Fibroblast of upper back skin (primary cell): ENCODE measurements around the gene NAALADL2.
A peak's percentile ranks its signal among the peaks of the same experiment; 100 is the strongest.
"Not testable (repeated sequence)": the region's sequence is repeated elsewhere in the genome, so short reads cannot be mapped to it uniquely, and the experiment has no call there.

ENCODE experiments used
- DNase-seq: peaks from one replicate; pipeline ENCODE4 v3.0.0-alpha.2; 2013

The NAALADL2 gene

DNA sequence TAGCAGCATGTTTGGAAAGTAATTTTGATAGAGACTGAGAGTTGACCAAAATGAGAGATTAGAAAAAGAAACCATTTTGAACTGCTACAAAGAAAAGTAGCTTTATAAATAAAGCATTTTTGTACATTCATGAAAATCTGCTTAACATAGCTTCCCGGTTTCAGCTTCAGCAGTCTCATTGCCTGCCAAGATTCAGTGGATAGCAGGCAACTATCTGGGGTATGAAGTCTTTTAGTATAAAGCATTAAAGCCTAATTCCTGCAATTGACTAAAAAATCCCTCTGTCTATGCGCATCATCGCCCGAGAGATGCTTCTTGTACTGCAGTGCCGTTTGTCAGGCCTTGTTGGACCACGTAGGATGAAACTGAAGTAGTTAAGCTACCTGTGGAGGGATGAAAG is 588.4 kb downstream of the NAALADL2 start:
- DNase-seq, result no peak

DNA sequence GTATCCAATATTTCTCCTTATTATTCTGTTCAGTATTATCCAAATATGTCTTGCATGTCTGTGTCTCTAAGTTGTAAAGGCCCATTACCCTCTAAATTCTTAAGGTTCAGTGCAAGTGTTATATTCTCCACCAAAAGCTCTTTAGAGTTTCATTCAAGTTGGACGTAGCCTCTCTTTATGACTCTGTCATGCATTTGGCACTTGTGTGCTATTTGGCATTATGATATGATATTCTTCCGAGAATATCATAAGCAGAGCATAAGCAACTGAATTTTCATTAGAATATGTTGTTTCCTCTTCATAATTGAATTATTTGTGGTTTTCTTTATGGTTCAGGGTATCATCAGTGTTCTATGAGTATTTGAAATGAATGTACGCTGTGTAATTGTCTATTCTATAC is 594.2 kb downstream of the NAALADL2 start:
- no peak for DNase-seq

DNA sequence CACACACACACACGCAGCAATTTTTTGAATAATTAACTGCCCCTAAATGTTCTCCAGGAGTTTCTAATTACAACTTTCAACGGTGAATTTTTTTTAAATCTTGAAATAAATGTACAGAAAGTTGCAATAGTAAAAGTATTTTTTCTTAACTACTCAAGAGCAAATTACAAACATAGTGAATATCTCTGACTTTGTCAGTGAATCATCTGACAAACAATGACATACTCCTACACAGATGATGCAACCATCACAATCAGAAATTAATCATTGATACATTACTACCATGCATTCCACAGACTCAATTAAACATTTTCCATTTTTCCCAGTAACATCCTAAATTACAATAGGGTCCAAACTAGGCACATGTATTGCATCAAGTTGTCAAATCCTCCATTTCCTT is 597.3 kb downstream of the NAALADL2 start:
- DNase-seq, result peak; percentile 44

DNA sequence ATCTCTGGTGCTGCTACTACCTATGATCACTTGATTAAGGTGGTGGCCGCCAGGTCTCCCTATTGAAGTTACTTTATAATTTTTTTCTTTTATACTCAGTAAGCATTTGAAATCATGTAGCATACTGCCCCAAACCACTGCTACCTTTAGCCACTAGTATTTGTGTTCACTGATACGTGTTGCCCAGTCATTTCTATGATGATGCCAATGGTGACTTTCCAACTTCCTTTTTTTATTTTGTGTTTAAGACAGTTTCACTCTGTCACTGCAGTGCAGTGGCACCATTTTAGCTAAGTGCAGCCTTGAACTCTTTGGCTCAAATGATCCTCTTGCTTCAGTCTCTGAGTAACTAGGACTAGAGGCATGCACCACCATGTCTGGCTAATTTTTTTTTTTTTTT is 598.2 kb downstream of the NAALADL2 start:
- no peak for DNase-seq

DNA sequence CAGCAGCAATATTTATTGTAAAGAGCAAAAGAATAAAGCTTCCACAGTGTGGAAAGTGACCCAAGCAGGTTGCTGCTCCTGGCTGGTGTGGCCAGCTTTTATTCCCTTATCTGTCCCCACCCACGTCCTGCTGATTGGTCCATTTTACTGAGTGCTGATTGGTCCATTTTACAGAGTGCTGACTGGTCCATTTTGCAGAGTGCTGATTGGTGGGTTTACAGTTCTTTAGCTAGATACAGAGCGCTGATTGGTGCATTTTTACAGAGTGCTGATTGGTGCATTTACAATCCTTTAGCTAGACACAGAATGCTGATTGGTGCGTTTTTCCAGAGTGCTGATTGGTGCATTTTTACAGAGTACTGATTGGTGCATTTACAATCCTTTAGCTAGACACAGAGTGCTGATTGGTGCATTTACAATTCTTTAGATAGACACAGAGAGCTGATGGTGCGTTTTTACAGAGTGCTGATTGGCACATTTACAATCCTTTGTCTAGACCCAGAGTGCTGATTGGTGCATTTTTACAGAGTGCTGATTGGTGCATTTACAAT is 601.8 kb downstream of the NAALADL2 start:
- DNase-seq, result not testable (repeated sequence)

DNA sequence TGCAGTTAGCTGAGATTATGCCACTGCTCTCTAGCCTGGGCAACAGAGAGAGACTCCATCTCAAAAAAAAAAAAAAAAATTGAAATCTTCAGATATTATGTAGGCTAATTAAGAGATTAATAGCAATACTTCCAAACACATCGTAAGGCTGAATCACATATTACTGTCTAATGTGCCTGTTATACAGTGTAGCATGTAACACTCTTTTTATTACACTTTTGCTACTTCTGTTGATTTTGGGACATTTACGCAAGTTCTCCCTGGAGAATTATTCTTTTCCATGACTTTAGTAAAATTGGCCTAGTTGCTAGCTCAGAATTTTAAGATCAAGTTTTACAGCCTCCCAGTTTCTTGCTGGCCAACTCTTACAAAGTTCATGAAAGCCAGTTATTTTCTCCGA is 605.2 kb downstream of the NAALADL2 start:
- no peak for DNase-seq

DNA sequence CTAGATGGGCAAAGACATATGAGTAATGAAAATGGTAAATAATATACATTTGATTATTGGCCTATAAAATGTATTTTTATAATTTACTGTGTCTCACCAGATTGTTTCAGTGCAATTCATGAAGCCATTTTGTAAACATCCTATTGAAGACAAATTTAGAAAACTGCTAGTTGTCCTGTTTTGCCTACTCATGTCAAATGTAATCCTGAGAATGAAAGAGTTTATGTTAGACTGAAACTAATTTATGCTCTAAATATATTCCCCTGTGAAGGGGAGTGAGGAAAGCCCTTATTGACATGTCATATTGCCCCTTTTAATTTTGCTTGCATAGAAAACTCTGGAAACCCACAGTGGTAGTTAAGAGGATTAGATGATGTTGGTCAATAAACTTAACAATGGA is 610.0 kb downstream of the NAALADL2 start:
- DNase-seq, result no peak

DNA sequence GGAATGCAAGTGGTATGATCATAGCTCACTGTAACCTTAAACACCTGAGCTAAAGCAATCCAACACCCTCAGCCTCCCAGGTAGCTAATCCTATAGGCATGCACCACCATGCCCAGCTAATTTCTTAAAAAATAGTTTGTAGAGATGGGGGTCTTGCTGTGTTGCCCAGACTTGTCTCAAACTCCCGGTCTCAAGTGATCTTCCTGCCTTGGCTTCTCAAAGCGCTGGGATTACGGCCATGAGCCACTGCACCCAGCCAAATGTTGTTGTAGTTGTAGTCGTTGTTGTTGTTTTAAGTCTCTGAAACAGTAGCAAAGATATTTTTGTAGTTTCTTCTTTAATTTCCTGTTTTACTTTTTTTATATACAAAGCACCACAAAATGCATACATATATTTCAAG is 616.6 kb downstream of the NAALADL2 start:
- DNase-seq, result no peak

DNA sequence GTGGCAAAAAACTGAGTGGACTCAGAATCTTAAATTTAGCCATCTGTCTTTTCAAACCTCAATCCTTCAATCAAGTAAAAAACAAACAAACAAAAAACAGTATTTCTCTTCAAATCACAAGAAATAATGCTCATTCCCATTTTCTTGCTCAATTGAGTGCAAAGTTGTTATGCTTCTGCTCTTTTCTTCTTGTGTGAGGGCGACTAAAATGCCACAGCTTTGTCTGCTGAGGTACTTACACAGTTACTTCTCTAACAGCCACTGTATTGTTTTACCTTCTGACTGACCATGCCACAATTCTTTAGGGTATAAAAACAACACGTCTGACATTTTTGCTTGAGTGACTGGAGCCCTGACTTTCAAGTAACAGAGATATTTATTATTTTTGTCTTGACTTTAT is 617.4 kb downstream of the NAALADL2 start:
- DNase-seq, result no peak

DNA sequence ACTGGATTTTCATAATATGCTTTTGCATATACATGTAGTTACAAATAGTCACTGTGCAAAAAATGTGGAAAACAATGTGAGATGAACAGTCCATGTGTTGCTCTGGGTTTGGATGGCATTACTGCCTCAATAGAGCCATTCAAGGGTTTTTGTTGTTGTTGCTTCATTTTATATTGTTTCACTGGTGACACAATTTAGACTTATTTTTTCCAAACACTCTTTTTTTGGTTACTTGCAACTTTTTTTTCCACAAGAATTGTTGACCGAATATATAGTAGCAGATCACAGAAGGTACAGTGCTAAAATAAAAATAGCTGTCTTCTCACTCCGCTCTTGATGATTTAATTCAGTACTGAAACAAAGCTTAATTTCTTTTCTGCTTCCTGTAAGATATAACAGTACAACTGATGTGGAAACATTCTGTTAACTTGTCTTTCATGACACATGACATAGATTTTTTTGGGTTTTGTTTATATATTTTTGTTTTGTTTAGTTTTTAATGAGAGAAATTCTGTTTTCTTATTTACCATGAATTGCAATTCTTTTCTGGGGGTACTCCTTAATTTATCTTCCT is 618.6 kb downstream of the NAALADL2 start:
- no peak for DNase-seq

DNA sequence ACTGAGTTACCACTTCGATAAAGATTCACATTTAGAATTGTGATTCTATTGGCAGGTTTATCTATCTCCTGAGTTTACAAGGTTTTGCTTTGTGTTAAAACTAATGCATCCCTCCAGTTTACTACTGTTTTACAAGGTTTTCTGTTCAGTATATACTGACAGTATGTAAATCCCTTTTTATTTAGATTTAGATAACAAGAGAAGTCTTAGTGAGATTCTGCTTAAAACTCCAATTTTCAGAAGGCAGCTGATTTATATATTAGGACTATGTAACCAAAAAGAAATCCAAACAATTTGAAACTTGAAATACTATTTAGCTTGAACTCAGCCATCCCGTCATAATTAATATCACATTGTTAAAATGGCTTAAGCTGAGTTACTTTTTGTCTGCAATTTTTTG is 619.2 kb downstream of the NAALADL2 start:
- peak; percentile 6 for DNase-seq

DNA sequence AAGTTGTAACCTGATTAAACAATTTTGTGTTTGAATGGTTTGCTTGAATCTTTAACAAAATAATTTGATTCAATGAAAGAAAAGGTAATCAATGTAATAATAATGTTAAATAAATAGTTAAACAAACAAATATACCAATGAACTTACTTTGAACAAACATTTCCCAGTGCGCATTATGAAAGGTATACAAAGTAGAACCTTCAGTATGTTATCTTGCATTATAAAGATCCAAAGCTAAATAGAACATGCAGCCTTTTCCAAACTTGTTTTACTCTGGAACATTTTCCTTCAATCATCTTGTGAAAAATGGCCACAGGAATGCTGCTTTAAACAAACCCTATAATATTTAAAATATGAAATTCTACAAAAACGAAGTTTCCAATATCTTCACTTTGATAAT is 620.0 kb downstream of the NAALADL2 start:
- DNase-seq, result no peak

DNA sequence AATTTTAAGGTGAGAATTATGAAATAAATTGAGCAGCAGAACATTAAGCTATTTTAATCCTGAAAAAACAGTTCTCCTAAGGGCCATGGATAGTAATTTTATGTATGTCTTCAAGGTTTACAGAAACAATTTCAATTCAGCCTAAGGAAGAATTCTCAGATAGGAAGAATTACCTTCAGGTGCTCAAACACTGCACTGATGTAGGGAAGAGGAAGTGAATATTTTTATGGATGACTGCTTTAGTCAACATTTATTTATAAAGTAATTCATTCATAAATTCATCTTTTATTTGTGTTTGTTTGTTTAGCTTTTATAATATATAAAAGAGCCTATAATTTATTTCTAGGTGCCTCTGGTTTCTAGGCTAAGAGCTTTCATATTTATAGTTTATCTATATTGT is 620.7 kb downstream of the NAALADL2 start:
- DNase-seq, result no peak

DNA sequence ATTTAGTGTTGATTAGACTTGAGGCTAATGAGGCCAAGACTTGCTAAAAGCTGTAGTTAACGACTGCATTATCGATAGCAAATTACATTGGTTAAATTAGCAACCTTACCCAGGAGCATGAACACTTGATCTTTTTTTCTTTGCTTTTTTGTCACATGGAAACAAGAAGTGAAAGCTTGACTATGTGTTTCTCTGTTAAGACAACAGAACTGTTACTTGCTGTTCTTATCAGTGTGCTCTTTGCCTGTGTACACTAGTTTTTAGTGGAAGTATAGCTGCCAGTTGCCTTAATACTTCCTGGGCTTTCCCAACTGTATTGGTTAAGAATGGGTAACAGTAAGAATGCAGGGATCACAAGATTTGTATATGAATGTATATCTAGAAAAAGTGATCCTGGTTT is 625.5 kb downstream of the NAALADL2 start:
- no peak for DNase-seq

DNA sequence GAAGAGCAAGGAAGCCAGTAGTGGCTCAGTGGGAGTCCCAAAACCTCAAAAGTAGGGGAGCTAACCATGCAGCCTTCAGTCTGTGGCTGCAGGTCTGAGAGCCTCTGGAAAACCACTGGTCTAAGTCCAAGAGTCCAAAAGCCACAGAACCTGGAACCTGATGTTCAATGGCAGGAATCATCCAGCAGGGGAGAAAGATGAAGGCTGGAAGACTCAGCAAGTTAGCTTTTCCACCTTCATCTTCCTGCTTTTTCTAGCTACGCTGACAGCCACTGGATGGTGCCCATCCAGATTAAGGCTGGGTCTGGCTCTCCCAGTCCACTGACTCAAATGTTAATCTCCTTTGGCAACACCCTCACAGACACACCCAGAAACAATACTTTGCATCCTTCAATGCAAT is 626.3 kb downstream of the NAALADL2 start:
- no peak for DNase-seq

DNA sequence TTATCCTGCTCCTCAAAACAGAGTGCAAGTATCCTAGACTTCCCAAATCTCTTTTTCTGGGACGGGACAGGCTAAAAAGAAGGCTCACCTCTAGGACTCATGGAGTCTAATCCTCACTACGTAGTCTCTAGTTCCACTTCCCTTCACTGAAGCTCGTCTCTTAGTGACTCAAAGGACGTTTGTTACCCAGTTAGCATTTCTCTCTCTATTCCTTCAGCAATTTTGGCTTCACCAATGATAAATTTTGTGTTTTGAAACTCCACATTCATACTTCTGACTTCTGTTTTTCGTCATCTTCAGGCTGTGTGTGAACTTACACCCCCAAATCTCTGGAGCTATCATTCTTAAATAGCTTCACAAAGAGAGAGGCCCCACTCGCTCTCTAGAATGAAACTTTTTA is 627.1 kb downstream of the NAALADL2 start:
- DNase-seq, result no peak

DNA sequence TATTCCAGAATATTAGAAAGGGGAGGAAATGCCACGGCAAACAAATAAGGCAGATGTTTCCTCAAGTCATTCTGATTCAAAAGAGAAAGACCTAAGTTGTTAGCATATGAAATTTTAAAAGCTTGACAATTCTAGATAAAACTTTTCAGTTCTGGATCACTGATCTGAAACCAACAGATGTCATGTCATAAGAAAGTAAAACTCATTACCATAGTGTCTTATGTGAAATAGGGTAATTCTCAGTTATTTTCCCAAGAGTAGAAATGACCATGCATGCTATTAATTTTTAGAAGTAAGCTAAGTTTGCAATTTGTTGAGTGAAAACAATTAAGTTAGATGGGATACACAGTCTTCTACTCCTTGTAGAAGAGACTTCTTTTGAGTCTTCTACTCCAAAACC is 630.3 kb downstream of the NAALADL2 start:
- no peak for DNase-seq

DNA sequence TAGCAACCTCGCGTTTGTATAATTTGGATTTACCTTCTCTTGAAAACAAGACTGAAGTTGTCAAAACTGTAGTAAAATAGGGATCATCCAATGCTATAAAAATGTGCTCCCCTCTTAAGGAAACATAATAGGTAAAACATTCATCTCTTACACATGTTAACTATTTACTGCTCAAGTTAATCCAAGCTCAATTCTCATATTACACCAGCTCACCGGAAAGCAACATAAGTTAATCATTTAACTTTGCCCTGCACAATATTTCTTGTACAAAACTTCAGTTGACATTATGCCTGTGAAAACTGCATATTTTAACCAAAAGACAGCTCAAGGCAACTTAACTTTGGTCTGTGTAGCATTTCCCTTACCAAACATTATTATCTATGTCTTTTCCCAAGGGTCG is 634.2 kb downstream of the NAALADL2 start:
- peak; percentile 8 for DNase-seq

DNA sequence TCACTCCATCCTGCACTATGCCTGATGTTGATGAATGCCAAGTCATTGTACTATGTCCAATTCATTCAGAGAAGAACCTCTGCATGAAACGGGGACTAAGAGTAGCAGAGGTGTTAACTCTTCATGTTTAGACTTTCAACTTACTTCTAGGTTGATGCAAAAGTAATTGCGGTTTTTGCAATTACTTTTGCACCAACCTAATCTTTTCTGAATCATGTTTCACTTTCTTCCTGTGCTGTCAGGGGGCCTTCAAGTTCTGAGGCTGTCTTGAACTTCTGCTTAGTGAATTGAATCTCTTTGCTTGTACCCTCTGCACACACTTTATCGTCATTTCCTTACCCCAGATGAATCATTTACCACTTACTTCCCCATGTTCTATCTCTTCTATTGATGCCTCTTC is 636.2 kb downstream of the NAALADL2 start:
- no peak for DNase-seq

DNA sequence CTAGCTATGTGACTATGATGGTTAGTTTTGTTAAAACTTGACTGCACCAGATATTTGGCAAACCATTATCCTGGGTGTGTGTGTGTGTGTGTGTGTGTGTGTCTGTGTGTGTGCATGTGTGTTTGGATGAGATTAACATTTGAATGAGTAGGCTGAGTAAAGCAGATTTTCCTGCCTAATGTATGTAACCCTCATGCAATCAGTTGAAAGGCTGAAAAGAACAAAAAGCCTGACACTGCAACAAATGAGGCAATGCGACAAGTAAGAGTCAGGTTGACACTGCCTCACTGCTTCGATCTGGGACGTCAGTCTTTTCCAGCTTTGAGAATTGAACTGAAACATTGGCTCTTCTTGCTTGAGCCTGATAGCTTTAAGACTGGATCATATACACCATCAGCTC is 643.0 kb downstream of the NAALADL2 start:
- no peak for DNase-seq

DNA sequence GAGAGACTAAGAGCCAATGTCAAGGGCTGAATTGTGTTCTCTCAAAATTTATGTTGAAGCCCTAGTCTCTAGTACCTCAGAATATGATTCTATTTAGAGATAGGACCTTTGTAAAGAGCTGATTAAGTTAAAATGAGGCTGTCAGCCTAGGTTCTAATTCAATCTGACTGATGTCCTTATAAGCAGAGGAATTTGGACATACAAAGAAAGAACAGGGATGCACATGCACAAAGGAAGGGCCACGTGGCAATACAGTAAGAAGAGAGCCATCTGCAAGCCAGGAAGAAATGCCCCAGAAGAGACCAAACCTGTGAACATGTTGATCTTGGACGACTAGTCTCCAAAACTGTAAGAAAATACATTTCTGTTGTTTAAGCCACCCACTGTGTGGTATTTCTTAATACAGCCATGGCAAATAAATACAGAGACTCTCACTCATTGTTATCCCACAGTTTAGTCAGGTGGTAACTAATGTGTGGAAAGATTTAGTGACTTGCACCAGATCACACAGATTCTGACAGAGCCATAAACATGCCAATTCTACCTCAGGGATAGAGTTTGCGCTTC is 652.2 kb downstream of the NAALADL2 start:
- no peak for DNase-seq

DNA sequence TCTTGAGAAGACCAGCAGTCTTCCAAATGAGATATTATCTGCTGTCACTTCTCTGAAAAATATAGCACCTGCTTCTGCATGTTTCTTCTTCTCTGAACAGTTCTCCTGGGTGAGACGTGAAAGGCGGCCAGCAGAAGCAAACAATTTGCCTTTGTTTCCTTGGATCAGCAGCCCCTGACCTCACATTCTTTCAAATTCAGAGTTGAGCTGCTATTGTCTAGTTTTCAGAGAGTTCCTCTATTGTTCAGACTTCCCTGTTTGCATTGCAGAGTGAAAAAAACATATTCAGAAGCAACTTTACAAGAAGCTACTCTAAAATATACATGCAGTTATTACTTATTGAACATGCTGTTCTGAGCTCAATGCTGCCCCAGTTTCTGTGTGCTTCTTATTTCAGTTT is 653.6 kb downstream of the NAALADL2 start:
- no peak for DNase-seq

DNA sequence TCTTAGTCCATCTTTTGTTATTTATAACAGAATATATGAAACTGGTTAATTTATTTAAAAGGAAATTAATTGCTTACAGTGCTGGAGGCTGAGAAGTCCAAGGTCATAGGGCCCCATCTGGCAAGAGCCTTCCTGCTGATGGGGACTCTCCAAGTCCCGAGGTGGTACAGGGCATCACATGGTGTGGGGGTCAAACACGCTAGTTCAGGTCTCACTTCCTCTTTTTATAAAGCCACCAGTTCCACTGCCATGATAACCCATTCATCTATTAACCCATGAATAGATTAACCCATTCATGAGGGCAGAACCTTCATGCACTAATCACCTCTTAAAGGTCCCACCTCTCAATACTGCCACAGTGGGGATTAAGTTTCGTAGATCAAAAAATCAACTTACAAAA is 659.3 kb downstream of the NAALADL2 start:
- no peak for DNase-seq

DNA sequence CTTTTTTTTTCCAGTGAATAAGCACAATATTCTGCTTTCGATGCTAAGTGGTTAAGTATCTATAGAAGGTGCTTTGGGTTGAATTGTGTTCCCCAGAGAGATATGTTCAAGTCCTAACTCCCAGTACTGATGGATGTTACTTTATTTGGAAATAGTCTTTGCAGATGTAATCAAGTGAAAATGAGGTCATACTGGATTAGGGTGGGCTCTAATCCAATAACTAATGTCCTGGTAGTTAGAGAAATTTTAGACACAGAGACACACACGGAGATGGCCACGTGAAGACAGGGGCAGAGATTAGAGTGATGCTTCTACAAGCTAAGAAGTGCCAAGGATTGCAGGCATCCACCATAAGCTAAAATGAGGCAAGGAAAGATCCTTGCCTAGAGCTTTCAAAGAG is 662.3 kb downstream of the NAALADL2 start:
- DNase-seq, result no peak

DNA sequence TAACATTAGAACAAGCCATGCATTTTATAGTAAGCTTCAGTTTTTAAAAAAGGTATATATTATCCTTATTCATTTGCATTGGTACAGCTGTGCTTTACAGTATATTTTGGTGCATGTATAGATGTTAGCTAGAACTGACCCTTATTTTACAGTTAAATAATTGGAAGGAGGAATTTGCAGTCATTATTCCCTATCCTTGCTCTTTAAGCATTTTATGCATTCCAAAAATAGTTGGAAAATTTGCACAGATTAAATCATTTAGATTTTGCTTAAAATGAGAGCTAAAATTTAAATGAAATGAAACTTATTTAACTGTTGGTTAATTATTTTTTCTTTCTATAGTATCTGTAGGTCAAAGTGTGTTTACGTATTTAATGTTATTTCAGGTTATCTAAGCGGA is 667.1 kb downstream of the NAALADL2 start:
- DNase-seq, result peak; percentile 6
